ENCODE measurements around the gene ITGA1. TPM values are rescaled to one million over a fixed set of nuclear protein-coding genes. Genes with fewer than 3 reads are reported as not detected.

Gene ITGA1
- polyA plus RNA-seq, 3 donors = 0.33 to 0.89 (median 0.79) TPM

- Mint-ChIP-seq H3K27me3 (ENCODE audit: low read depth in 3 of 3) (peaks cover 0 to 4% (median 3%) of the 10 kb centered on the region in 3 donors), H3K9me3 (no peaks in the 10 kb centered on the region), H3K4me3 (no peak overlapping the region), H3K4me1 (no peaks in the 10 kb centered on the region), H3K36me3 (no peaks in the 10 kb centered on the region), H3K27ac (no peak overlapping the region)
- no peaks in the 10 kb centered on the region for H3K36me3 ChIP-seq (replicated peaks in 1 of 2; ENCODE audit: control insufficient read depth in 1 of 2, insufficient read depth in 2 of 2, low read length in 2 of 2)
- no peaks in the 10 kb centered on the region for H3K27me3 ChIP-seq (ENCODE audit: control insufficient read depth in 2 of 2, insufficient read depth in 2 of 2, low read length in 2 of 2)
- H2AFZ ChIP-seq (ENCODE audit: insufficient read depth, low read depth, low read length, poor library complexity, severe bottlenecking) = no peak overlapping the region
- no peak for DNase-seq
- 95% methylated on average over 5 of the region's 6 CpGs for WGBS (ENCODE audit: insufficient coverage)
- H4K20me1 ChIP-seq (ENCODE audit: insufficient read depth, low read length) = no peaks in the 10 kb centered on the region
- no peak for TF ChIP-seq CTCF (IDR thresholded peaks at IDR 0.05)
- no peak overlapping the region for H3K4me2 ChIP-seq (replicated peaks; ENCODE audit: extremely low read depth, low read length, poor library complexity, severe bottlenecking)
- H3K79me2 ChIP-seq (ENCODE audit: insufficient read depth, low read length) = no peaks in the 10 kb centered on the region
- H3K27ac ChIP-seq (ENCODE audit: low read depth in 1 of 2, low read length in 2 of 2) = no peak overlapping the region
- H3K9me3 ChIP-seq (replicated peaks in 1 of 2; ENCODE audit: control insufficient read depth in 1 of 2, insufficient read depth in 1 of 2, low read length in 2 of 2) = no peaks in the 10 kb centered on the region
- H3K9ac ChIP-seq (ENCODE audit: insufficient read depth, low read length, poor library complexity, severe bottlenecking) = no peak overlapping the region
- intact Hi-C loops (cut with micrococcal nuclease) = no loop called here
- no peaks in the 10 kb centered on the region for H3K4me1 ChIP-seq (ENCODE audit: control insufficient read depth in 1 of 2, insufficient read depth in 2 of 2, low read length in 2 of 2)
- no peak overlapping the region for H3K4me3 ChIP-seq (replicated peaks in 1 of 3; ENCODE audit: low read depth in 2 of 3, low read length in 3 of 3)
These were observed 209.7 kb downstream of the ITGA1 start for GRCh38 chr5:52997424-52997823.

DNA sequence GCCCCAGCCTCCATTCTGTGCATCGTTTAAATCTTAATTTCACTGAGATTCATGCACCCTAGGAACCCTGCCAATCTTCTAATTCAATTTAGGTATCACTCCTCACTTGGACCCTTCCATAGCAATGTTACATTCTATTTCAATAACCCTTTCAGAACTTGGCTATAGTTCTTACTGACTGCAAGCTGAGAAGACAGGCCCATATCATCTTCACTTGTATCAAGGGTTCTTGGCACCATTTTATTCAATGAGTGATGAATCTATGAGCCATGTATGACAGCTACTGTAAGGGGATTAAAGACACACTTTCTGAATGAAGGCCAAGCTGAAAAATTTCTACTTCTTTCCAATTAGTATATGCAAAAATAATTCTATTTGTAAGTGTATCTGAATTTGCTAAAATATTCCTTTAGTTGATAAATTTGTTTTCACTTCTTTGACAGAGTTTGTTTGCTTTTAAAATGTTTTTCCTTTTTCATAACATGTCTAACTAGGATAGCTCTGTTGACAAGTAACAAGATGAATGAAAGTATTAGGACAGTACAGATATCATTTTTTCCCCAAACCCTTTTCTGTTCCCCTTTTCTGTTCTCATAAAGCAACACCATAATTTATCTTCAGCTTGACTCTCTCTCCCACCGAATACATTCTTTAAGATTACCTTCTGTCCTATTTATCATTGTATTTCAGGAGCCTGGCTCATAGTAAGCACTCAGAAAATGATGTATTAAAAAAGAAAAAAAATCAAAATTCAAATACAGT is 211.0 kb downstream of the ITGA1 start:
- no peaks in the 10 kb centered on the region for H3K79me2 ChIP-seq (ENCODE audit: insufficient read depth, low read length)
- H3K27me3 Mint-ChIP-seq (ENCODE audit: low read depth in 3 of 3) = no peaks in the 10 kb centered on the region
- TF ChIP-seq CTCF (IDR thresholded peaks at IDR 0.05) = no peak
- H3K36me3 Mint-ChIP-seq = no peaks in the 10 kb centered on the region
- no peak overlapping the region for H3K4me3 ChIP-seq (replicated peaks in 1 of 3; ENCODE audit: low read depth in 2 of 3, low read length in 3 of 3)
- H3K9ac ChIP-seq (ENCODE audit: insufficient read depth, low read length, poor library complexity, severe bottlenecking) = no peak overlapping the region
- no peaks in the 10 kb centered on the region for H3K36me3 ChIP-seq (replicated peaks in 1 of 2; ENCODE audit: control insufficient read depth in 1 of 2, insufficient read depth in 2 of 2, low read length in 2 of 2)
- 93% methylated on average over 1 of the region's 2 CpGs for WGBS (ENCODE audit: insufficient coverage)
- H3K27ac Mint-ChIP-seq = no peak overlapping the region
- H3K27me3 ChIP-seq (ENCODE audit: control insufficient read depth in 2 of 2, insufficient read depth in 2 of 2, low read length in 2 of 2) = no peaks in the 10 kb centered on the region
- H3K9me3 ChIP-seq (replicated peaks in 1 of 2; ENCODE audit: control insufficient read depth in 1 of 2, insufficient read depth in 1 of 2, low read length in 2 of 2) = no peaks in the 10 kb centered on the region
- H4K20me1 ChIP-seq (ENCODE audit: insufficient read depth, low read length) = no peaks in the 10 kb centered on the region
- H3K4me2 ChIP-seq (replicated peaks; ENCODE audit: extremely low read depth, low read length, poor library complexity, severe bottlenecking) = no peak overlapping the region
- intact Hi-C loops (cut with micrococcal nuclease) = no loop called here
- H3K4me3 Mint-ChIP-seq = no peak overlapping the region
- no peaks in the 10 kb centered on the region for H3K4me1 ChIP-seq (ENCODE audit: control insufficient read depth in 1 of 2, insufficient read depth in 2 of 2, low read length in 2 of 2)
- H3K9me3 Mint-ChIP-seq = no peaks in the 10 kb centered on the region
- no peak overlapping the region for H2AFZ ChIP-seq (ENCODE audit: insufficient read depth, low read depth, low read length, poor library complexity, severe bottlenecking)
- H3K27ac ChIP-seq (ENCODE audit: low read depth in 1 of 2, low read length in 2 of 2) = no peak overlapping the region
- no peak for DNase-seq
- H3K4me1 Mint-ChIP-seq = no peaks in the 10 kb centered on the region

Measured in CD14-positive monocyte (primary cell).